NCI-H2171 treated with DMSO at 0.1 percent for 48 hours (cell line): Measurements from ENCODE around the gene MIXL1.
"Not testable (repeated sequence)": the region's sequence is repeated elsewhere in the genome, so short reads cannot be mapped to it uniquely, and the experiment has no call there.

Experiments used
- DNase-seq: peaks from one replicate; lab custom pipeline; 2025; lab: John Stamatoyannopoulos, UW

Gene MIXL1

GRCh38 chr1:226215239-226215638, 8.2 kb upstream of the MIXL1 start:
- peak; percentile 72 for DNase-seq

GRCh38 chr1:226216056-226216455, 7.4 kb upstream of the MIXL1 start:
- DNase-seq, result no peak

- no peak for DNase-seq
Observed at GRCh38 chr1:226217273-226217672, 6.2 kb upstream of the MIXL1 start.

- DNase-seq, result no peak
Observed at GRCh38 chr1:226220473-226221189, 2.8 kb upstream of the MIXL1 start.

GRCh38 chr1:226222686-226223085, 778 bp upstream of the MIXL1 start:
- no peak for DNase-seq

- DNase-seq, result peak; percentile 11
Observed at GRCh38 chr1:226223786-226224244, 351 bp downstream of the MIXL1 start.

- DNase-seq, result no peak
Observed at GRCh38 chr1:226226601-226227000, 3.1 kb downstream of the MIXL1 start.

GRCh38 chr1:226233293-226233692, 9.8 kb downstream of the MIXL1 start:
- DNase-seq, result no peak

- no peak for DNase-seq
Observed at GRCh38 chr1:226233806-226234205, 10.3 kb downstream of the MIXL1 start.

- no peak for DNase-seq
Observed at GRCh38 chr1:226236826-226237225, 13.4 kb downstream of the MIXL1 start.

- DNase-seq, result no peak
Observed at GRCh38 chr1:226239421-226239820, 16.0 kb downstream of the MIXL1 start.

- no peak for DNase-seq
Observed at GRCh38 chr1:226248091-226248490, 24.6 kb downstream of the MIXL1 start.

- DNase-seq, result no peak
Observed at GRCh38 chr1:226248796-226249195, 25.3 kb downstream of the MIXL1 start.

- no peak for DNase-seq
Observed at GRCh38 chr1:226250511-226250910, 27.0 kb downstream of the MIXL1 start.

GRCh38 chr1:226252841-226253240, 29.4 kb downstream of the MIXL1 start:
- DNase-seq, result not testable (repeated sequence)

- no peak for DNase-seq
Observed at GRCh38 chr1:226253933-226254332, 30.5 kb downstream of the MIXL1 start.

- no peak for DNase-seq
Observed at GRCh38 chr1:226255380-226255779, 31.9 kb downstream of the MIXL1 start.

GRCh38 chr1:226261818-226262217, 38.4 kb downstream of the MIXL1 start:
- no peak for DNase-seq

GRCh38 chr1:226268421-226269124, 45.1 kb downstream of the MIXL1 start:
- no peak for DNase-seq

- peak; percentile 79 for DNase-seq
Observed at GRCh38 chr1:226272233-226272902, 48.9 kb downstream of the MIXL1 start.

GRCh38 chr1:226274138-226274537, 50.7 kb downstream of the MIXL1 start:
- DNase-seq, result peak; percentile 65

GRCh38 chr1:226276077-226276682, 52.7 kb downstream of the MIXL1 start:
- DNase-seq, result no peak
